BLaER1 treated with 17β-estradiol and CSF1 and Interleukin-3, amounts not matched to agents 10 nM and 100 nM (cell line): ENCODE results near the gene CYBRD1.
"Not testable (repeated sequence)": the region's sequence is repeated elsewhere in the genome, so short reads cannot be mapped to it uniquely, and the experiment has no call there.

Experiments used
- H3K27ac ChIP-seq, 11 experiments: shearing (Covaris generic); formaldehyde crosslinking; 2 replicates each; pipeline ENCODE4 v1.8.1; 2022
- H3K27me3 ChIP-seq, 11 experiments: shearing (Covaris generic); formaldehyde crosslinking; 2 replicates each; pipeline ENCODE4 v1.8.1; 2022
- H3K36me3 ChIP-seq, 11 experiments: shearing (Covaris generic); formaldehyde crosslinking; 2 replicates each; pipeline ENCODE4 v1.8.1; 2022
- H3K4me1 ChIP-seq, 10 experiments: shearing (Covaris generic); formaldehyde crosslinking; 2 replicates each; pipeline ENCODE4 v1.8.1; 2022
- H3K4me2 ChIP-seq, 11 experiments: shearing (Covaris generic); formaldehyde crosslinking; 2 replicates each; pipeline ENCODE4 v1.8.1; 2022
- H3K4me3 ChIP-seq, 10 experiments: shearing (Covaris generic); formaldehyde crosslinking; 2 replicates each; pipeline ENCODE4 v1.8.1; 2022
- H3K9ac ChIP-seq, 11 experiments: shearing (Covaris generic); formaldehyde crosslinking; 2 replicates each; pipeline ENCODE4 v1.8.1; 2022
- H3K9me3 ChIP-seq, 11 experiments: shearing (Covaris generic); formaldehyde crosslinking; replicated peaks in 1 of 11; 2 replicates each; pipeline ENCODE4 v1.8.1; 2022
- H4K20me1 ChIP-seq, 11 experiments: shearing (Covaris generic); formaldehyde crosslinking; 2 replicates each; pipeline ENCODE4 v1.8.1; 2022
- Cebpa-rat ChIP-seq, 11 experiments: shearing (Covaris generic); IDR thresholded peaks; 2 replicates each; pipeline ENCODE4 v1.8.1; 2022

CYBRD1 gene

GRCh38 chr2:171485116-171485515 lies 37.2 kb upstream of the CYBRD1 start:
- H3K4me1 ChIP-seq = peaks cover 0 to 11% (median 0%) of the 10 kb centered on the region in 10 experiments; a peak in 3 of 20 replicates
- no peaks in the 10 kb centered on the region for H3K27me3 ChIP-seq
- peaks cover 15 to 77% (median 45%) of the 10 kb centered on the region in 11 experiments; a peak in 21 of 22 replicates for H3K36me3 ChIP-seq
- H3K4me2 ChIP-seq = no peak overlapping the region
- H3K9ac ChIP-seq = no peak overlapping the region
- no peak for TF ChIP-seq Cebpa-rat (IDR thresholded peaks at IDR 0.05)
- no peak overlapping the region for H3K4me3 ChIP-seq
- no peak overlapping the region for H3K27ac ChIP-seq
- no peaks in the 10 kb centered on the region for H4K20me1 ChIP-seq
- peaks cover 11 to 22% (median 17%) of the 10 kb centered on the region in 11 experiments for H3K9me3 ChIP-seq

GRCh38 chr2:171487201-171487600 lies 35.1 kb upstream of the CYBRD1 start:
- Histone ChIP-seq H3K27me3 (no peaks in the 10 kb centered on the region), H3K9ac (no peak overlapping the region), H3K9me3 (peaks cover 11 to 23% (median 17%) of the 10 kb centered on the region in 11 experiments), H4K20me1 (no peaks in the 10 kb centered on the region), H3K4me1 (peaks cover 0 to 3% (median 0%) of the 10 kb centered on the region in 10 experiments; a peak in 3 of 20 replicates), H3K27ac (no peak overlapping the region), H3K36me3 (peaks cover 3 to 56% (median 26%) of the 10 kb centered on the region in 11 experiments; a peak in 18 of 22 replicates), H3K4me2 (no peak overlapping the region), H3K4me3 (no peak overlapping the region)
- no peak for TF ChIP-seq Cebpa-rat (IDR thresholded peaks at IDR 0.05)

- Histone ChIP-seq H3K27me3 (no peaks in the 10 kb centered on the region), H3K36me3 (peaks cover 3 to 50% (median 21%) of the 10 kb centered on the region in 11 experiments; a peak in 17 of 22 replicates), H3K4me1 (peaks cover 0 to 3% (median 0%) of the 10 kb centered on the region in 10 experiments; a peak in 1 of 20 replicates), H3K27ac (no peak overlapping the region), H3K4me3 (no peak overlapping the region), H3K9ac (no peak overlapping the region), H3K9me3 (peaks cover 11 to 23% (median 17%) of the 10 kb centered on the region in 11 experiments), H4K20me1 (no peaks in the 10 kb centered on the region), H3K4me2 (no peak overlapping the region)
- TF ChIP-seq Cebpa-rat (IDR thresholded peaks at IDR 0.05) = no peak
Observed at GRCh38 chr2:171487803-171488259, 34.4 kb upstream of the CYBRD1 start.

- H4K20me1 ChIP-seq = no peaks in the 10 kb centered on the region
- no peaks in the 10 kb centered on the region for H3K4me1 ChIP-seq
- H3K27ac ChIP-seq = no peak overlapping the region
- H3K9me3 ChIP-seq = peaks cover 11 to 23% (median 17%) of the 10 kb centered on the region in 11 experiments
- no peak overlapping the region for H3K9ac ChIP-seq
- no peak for TF ChIP-seq Cebpa-rat (IDR thresholded peaks at IDR 0.05)
- H3K4me2 ChIP-seq = no peak overlapping the region
- H3K4me3 ChIP-seq = no peak overlapping the region
- no peaks in the 10 kb centered on the region for H3K27me3 ChIP-seq
- peaks cover 0 to 26% (median 16%) of the 10 kb centered on the region in 11 experiments; a peak in 12 of 22 replicates for H3K36me3 ChIP-seq
Observed at GRCh38 chr2:171490577-171490976, 31.7 kb upstream of the CYBRD1 start.

- H3K9ac ChIP-seq = no peak overlapping the region
- no peak overlapping the region for H3K27ac ChIP-seq
- no peak overlapping the region for H3K4me2 ChIP-seq
- peaks cover 11 to 23% (median 17%) of the 10 kb centered on the region in 11 experiments for H3K9me3 ChIP-seq
- H4K20me1 ChIP-seq = no peaks in the 10 kb centered on the region
- H3K4me3 ChIP-seq = no peak overlapping the region
- H3K36me3 ChIP-seq = peaks cover 0 to 18% (median 9%) of the 10 kb centered on the region in 11 experiments; a peak in 10 of 22 replicates
- TF ChIP-seq Cebpa-rat (IDR thresholded peaks at IDR 0.05) = no peak
- no peaks in the 10 kb centered on the region for H3K27me3 ChIP-seq
- H3K4me1 ChIP-seq = no peaks in the 10 kb centered on the region
Observed at GRCh38 chr2:171491292-171491691, 31.0 kb upstream of the CYBRD1 start.

GRCh38 chr2:171492664-171493063 lies 29.6 kb upstream of the CYBRD1 start:
- Histone ChIP-seq H3K27me3 (no peaks in the 10 kb centered on the region), H3K4me3 (no peak overlapping the region), H3K4me2 (no peak overlapping the region), H3K9me3 (peaks cover 11 to 23% (median 17%) of the 10 kb centered on the region in 11 experiments), H3K27ac (no peak overlapping the region), H3K9ac (no peak overlapping the region), H4K20me1 (no peaks in the 10 kb centered on the region), H3K36me3 (peaks cover 0 to 14% (median 8%) of the 10 kb centered on the region in 11 experiments; a peak in 4 of 22 replicates), H3K4me1 (no peaks in the 10 kb centered on the region)
- TF ChIP-seq Cebpa-rat (IDR thresholded peaks at IDR 0.05) = no peak

GRCh38 chr2:171497664-171498063 lies 24.6 kb upstream of the CYBRD1 start:
- H3K4me3 ChIP-seq, H3K27me3 ChIP-seq, H3K4me2 ChIP-seq, H3K9ac ChIP-seq, H3K9me3 ChIP-seq, H3K4me1 ChIP-seq, H3K36me3 ChIP-seq, H3K27ac ChIP-seq, H4K20me1 ChIP-seq: not testable (repeated sequence)

DNA sequence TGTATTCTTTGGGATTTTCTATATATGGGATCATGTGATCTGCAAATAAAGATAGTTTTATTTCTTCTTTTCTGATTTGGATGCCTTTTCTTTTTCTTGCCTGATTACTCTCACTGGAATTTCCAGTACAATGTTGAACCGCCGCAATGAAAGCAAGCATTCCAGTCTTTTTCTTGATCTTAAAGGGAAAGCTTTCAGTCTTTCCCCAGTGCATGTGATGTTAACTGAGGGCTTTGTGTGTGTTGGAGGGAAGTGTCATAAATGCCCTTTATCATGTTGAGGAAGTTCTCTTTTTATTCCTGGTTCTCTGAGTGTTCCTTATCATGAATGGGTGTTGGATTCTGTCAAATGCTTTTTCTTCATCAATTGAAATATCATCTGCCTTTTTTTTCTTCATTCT lies 16.9 kb upstream of the CYBRD1 start:
- Histone ChIP-seq H3K4me1 (no peaks in the 10 kb centered on the region), H4K20me1 (no peaks in the 10 kb centered on the region), H3K27ac (no peak overlapping the region), H3K4me3 (no peak overlapping the region), H3K4me2 (no peak overlapping the region), H3K9ac (no peak overlapping the region), H3K36me3 (no peaks in the 10 kb centered on the region), H3K9me3 (peaks cover 0 to 15% (median 3%) of the 10 kb centered on the region in 11 experiments; a peak in 5 of 22 replicates), H3K27me3 (no peaks in the 10 kb centered on the region)
- no peak for TF ChIP-seq Cebpa-rat (IDR thresholded peaks at IDR 0.05)

DNA sequence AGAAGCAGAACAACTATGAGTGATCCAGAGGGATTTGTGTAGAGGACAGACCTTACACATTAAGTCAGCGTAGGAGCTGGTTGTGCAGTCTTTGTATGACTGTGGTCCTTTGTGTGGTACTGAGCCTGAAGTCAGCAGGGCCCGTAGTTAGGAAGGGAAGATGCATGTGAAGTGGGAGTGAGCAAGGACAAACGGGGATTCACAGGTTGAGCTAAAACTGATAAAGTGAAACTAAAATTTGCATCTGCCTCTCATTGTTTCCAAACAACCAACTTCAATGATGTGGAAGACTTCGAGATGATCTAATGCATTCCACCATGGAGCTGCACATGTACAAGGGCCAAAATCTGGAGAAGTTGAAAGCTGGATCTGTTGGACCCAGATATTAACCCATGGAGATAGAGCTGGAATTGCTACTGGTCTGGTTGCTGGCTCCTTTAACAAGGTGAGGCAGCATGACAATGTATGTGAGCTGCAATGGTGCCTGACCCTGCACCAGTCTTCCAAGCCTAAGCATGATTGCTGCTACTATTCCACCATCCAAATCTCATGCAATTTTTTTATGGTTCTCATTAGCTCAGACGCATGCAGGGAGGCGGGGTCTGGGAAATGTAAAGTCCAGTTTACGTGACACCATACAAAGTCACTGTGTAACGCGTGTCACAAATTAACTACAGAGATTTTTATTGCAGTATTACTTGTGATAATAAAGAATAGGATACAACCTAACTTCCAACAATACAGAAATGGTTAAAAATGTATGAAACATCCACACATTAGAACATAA lies 12.1 kb upstream of the CYBRD1 start:
- Histone ChIP-seq H3K4me1 (peaks cover 11 to 20% (median 13%) of the 10 kb centered on the region in 10 experiments; a peak in 19 of 20 replicates), H3K27ac (no peak overlapping the region), H3K36me3 (no peaks in the 10 kb centered on the region), H3K4me3 (no peak overlapping the region), H4K20me1 (no peaks in the 10 kb centered on the region), H3K27me3 (no peaks in the 10 kb centered on the region), H3K9ac (no peak overlapping the region), H3K4me2 (no peak overlapping the region), H3K9me3 (no peaks in the 10 kb centered on the region)
- no peak for TF ChIP-seq Cebpa-rat (IDR thresholded peaks at IDR 0.05)
